Calu3 (cell line): Measurements from ENCODE around the gene SPTBN2. TPM values are rescaled to one million over a fixed set of nuclear protein-coding genes. Genes with fewer than 3 reads are reported as not detected.

Experiments used
- BruUV-seq: library from RNA; stranded (reverse); fragments of 400-500 nt; replicated peaks from 2 replicates; lab custom pipeline; 2021; lab: Mats Ljungman, UMichigan
- CTCF ChIA-PET: fragments of 300-600 bp; sonication (Branson Sonifier 250); formaldehyde crosslinking; loops from one replicate; lab custom pipeline; 2022; ENCODE audit warnings: antibody characterized with exemption; lab: Charles Lee
- DNase-seq: peaks from one replicate; pipeline ENCODE4 v3.0.0; 2022
- H3K27ac Mint-ChIP-seq: one replicate; pipeline ENCODE4 v1.8.0; 2022; ENCODE audit warnings: mixed read lengths; ENCODE audit not compliant: unreplicated experiment
- H3K27me3 Mint-ChIP-seq: one replicate; pipeline ENCODE4 v1.8.0; 2022; ENCODE audit warnings: mixed read lengths; ENCODE audit not compliant: unreplicated experiment
- H3K36me3 Mint-ChIP-seq: one replicate; pipeline ENCODE4 v1.8.0; 2022; ENCODE audit warnings: mild to moderate bottlenecking, moderate library complexity, mixed read lengths; ENCODE audit not compliant: insufficient read depth, unreplicated experiment
- H3K4me1 Mint-ChIP-seq: one replicate; pipeline ENCODE4 v1.8.0; 2022; ENCODE audit warnings: mild to moderate bottlenecking, low read depth, mixed read lengths; ENCODE audit not compliant: unreplicated experiment
- H3K4me3 Mint-ChIP-seq: one replicate; pipeline ENCODE4 v1.8.0; 2022; ENCODE audit warnings: mild to moderate bottlenecking, low read depth, moderate library complexity, mixed read lengths; ENCODE audit not compliant: unreplicated experiment
- H3K9me3 Mint-ChIP-seq: one replicate; pipeline ENCODE4 v1.8.0; 2022; ENCODE audit warnings: low read depth, mixed read lengths; ENCODE audit not compliant: unreplicated experiment
- CTCF ChIP-seq: fragments of 200-600 bp; IDR thresholded peaks from one replicate; pipeline ENCODE4 v1.8.0; 2022; ENCODE audit warnings: antibody characterized with exemption; ENCODE audit not compliant: unreplicated experiment
- intact Hi-C: fragments of 100-400 bp; cut with micrococcal nuclease; formaldehyde crosslinking; loops from one replicate; pipeline ENCODE4 v1.10.0; 2022; ENCODE audit not compliant: unreplicated experiment
- total RNA-seq: library from RNA; stranded (reverse); gene quantifications from 2 replicates; pipeline ENCODE4 v1.2.3, GENCODE V29; 2022

SPTBN2 gene
- total RNA-seq, 1 experiment from 2014 or later: 41.3 TPM

GRCh38 chr11:66747480-66747879, 18.5 kb upstream of the SPTBN2 start:
- peaks cover 12% of the 10 kb centered on the region for H3K4me1 Mint-ChIP-seq
- CTCF ChIA-PET: interaction anchor here (0.6 to 1.2 kb wide), 3 partner anchors 11 to 20 kb away, joined by 3 to 4 read pairs (median 3); no protein-coding TSS in a partner anchor
- no peaks in the 10 kb centered on the region for H3K9me3 Mint-ChIP-seq
- no peaks in the 10 kb centered on the region for H3K27me3 Mint-ChIP-seq
- DNase-seq: no peak
- intact Hi-C loops: no loop called here
- BruUV-seq: TSS peak; percentile 34
- no peak overlapping the region for H3K4me3 Mint-ChIP-seq
- peaks cover 27% of the 10 kb centered on the region for H3K36me3 Mint-ChIP-seq
- no peak for TF ChIP-seq CTCF
- no peak overlapping the region for H3K27ac Mint-ChIP-seq

- H3K27me3 Mint-ChIP-seq: no peaks in the 10 kb centered on the region
- BruUV-seq: no TSS peak
- peak; percentile 44 for DNase-seq
- TF ChIP-seq CTCF: no peak
- CTCF ChIA-PET: interaction anchor here (0.6 to 1.1 kb wide), 2 partner anchors 35 to 108 kb away, joined by 3 to 4 read pairs; partner anchors contain the start of gene RBM4
- H3K4me3 Mint-ChIP-seq: peak overlapping the region; percentile 93
- peaks cover 12% of the 10 kb centered on the region for H3K4me1 Mint-ChIP-seq
- H3K36me3 Mint-ChIP-seq: peaks cover 27% of the 10 kb centered on the region
- H3K27ac Mint-ChIP-seq: peak overlapping the region; percentile 73
- H3K9me3 Mint-ChIP-seq: no peaks in the 10 kb centered on the region
- intact Hi-C loops: no loop called here
Measured at GRCh38 chr11:66745356-66746235, 16.6 kb upstream of the SPTBN2 start.

- no TSS peak for BruUV-seq
- no peaks in the 10 kb centered on the region for H3K9me3 Mint-ChIP-seq
- TF ChIP-seq CTCF: no peak
- H3K27ac Mint-ChIP-seq: peak overlapping the region; percentile 73
- no peaks in the 10 kb centered on the region for H3K27me3 Mint-ChIP-seq
- H3K4me1 Mint-ChIP-seq: peaks cover 19% of the 10 kb centered on the region
- peaks cover 27% of the 10 kb centered on the region for H3K36me3 Mint-ChIP-seq
- CTCF ChIA-PET: interaction anchor here (0.6 to 1.1 kb wide), 2 partner anchors 35 to 107 kb away, joined by 3 to 4 read pairs; partner anchors contain the start of gene RBM4
- intact Hi-C loops: no loop called here
- H3K4me3 Mint-ChIP-seq: peak overlapping the region; percentile 93
- DNase-seq: peak; percentile 90
Measured at GRCh38 chr11:66744485-66745355, 15.7 kb upstream of the SPTBN2 start.

- TF ChIP-seq CTCF: no peak
- no TSS peak for BruUV-seq
- Mint-ChIP-seq H3K9me3 (no peaks in the 10 kb centered on the region), H3K4me3 (peak overlapping the region; percentile 93), H3K36me3 (peaks cover 27% of the 10 kb centered on the region), H3K4me1 (peaks cover 12% of the 10 kb centered on the region), H3K27me3 (no peaks in the 10 kb centered on the region), H3K27ac (peak overlapping the region; percentile 73)
- CTCF ChIA-PET: interaction anchor here (0.5 to 1.2 kb wide), 4 partner anchors 12 to 1061 kb away, joined by 3 to 7 read pairs (median 4); partner anchors contain the start of gene RBM4B
- intact Hi-C loops: no loop called here
- peak; percentile 41 for DNase-seq
Measured at GRCh38 chr11:66743271-66743968, 14.4 kb upstream of the SPTBN2 start.
